ENCODE results near the gene RAB6B.
"Not testable (repeated sequence)": the region's sequence is repeated elsewhere in the genome, so short reads cannot be mapped to it uniquely, and the experiment has no call there.

RAB6B gene

GRCh38 chr3:133799794-133800585 lies 95.7 kb downstream of the RAB6B start:
- no peak for DNase-seq

GRCh38 chr3:133797396-133798105 lies 98.1 kb downstream of the RAB6B start:
- DNase-seq = no peak

GRCh38 chr3:133792171-133792763 lies 103.4 kb downstream of the RAB6B start:
- DNase-seq = no peak

- no peak for DNase-seq
These were observed 107.7 kb downstream of the RAB6B start for GRCh38 chr3:133788024-133788423.

- DNase-seq = no peak
These were observed 111.9 kb downstream of the RAB6B start for GRCh38 chr3:133783762-133784161.

GRCh38 chr3:133782454-133782853 lies 113.2 kb downstream of the RAB6B start:
- no peak for DNase-seq

- DNase-seq = no peak
These were observed 114.1 kb downstream of the RAB6B start for GRCh38 chr3:133781570-133781969.

- DNase-seq = not testable (repeated sequence)
These were observed 114.9 kb downstream of the RAB6B start for GRCh38 chr3:133780756-133781155.

GRCh38 chr3:133779626-133780203 lies 116.0 kb downstream of the RAB6B start:
- DNase-seq = no peak

GRCh38 chr3:133777807-133778568 lies 117.7 kb downstream of the RAB6B start:
- DNase-seq = no peak

GRCh38 chr3:133776794-133777438 lies 118.8 kb downstream of the RAB6B start:
- no peak for DNase-seq

- no peak for DNase-seq
These were observed 119.8 kb downstream of the RAB6B start for GRCh38 chr3:133775835-133776234.

GRCh38 chr3:133775309-133775708 lies 120.4 kb downstream of the RAB6B start:
- DNase-seq = no peak

All from NCI-H2029 treated with DMSO at 0.1 percent for 48 hours (cell line).